ENCODE measurements around the gene UBE2D4. TPM values are rescaled to one million over a fixed set of nuclear protein-coding genes. Genes with fewer than 3 reads are reported as not detected.

The UBE2D4 gene
- total and polyA plus RNA-seq, 2 donors (not counting 1 experiment from before 2014, with no cell fraction given): 5.8 to 9.4 TPM

- Histone ChIP-seq H3K4me2 (replicated peaks; ENCODE audit: low read depth, low read length, poor library complexity, severe bottlenecking) (no peak overlapping the region), H2AFZ (ENCODE audit: insufficient read depth, low read depth, low read length, poor library complexity, severe bottlenecking) (no peak overlapping the region), H3K9me3 (ENCODE audit: control extremely low read depth in 1 of 3, control insufficient read depth in 2 of 3, insufficient read depth in 1 of 3, low read length in 2 of 3) (no peaks in the 10 kb centered on the region), H3K4me3 (ENCODE audit: control extremely low read depth in 1 of 5, extremely low read depth in 1 of 5, insufficient read depth in 1 of 5, low read depth in 2 of 5, low read length in 4 of 5) (no peak overlapping the region), H3K79me2 (ENCODE audit: control insufficient read depth, insufficient read depth, low read length) (no peaks in the 10 kb centered on the region), H3K27me3 (replicated peaks in 1 of 4; ENCODE audit: control extremely low read depth in 1 of 4, control insufficient read depth in 3 of 4, insufficient read depth in 4 of 4, low read length in 3 of 4) (no peaks in the 10 kb centered on the region), H4K20me1 (ENCODE audit: control insufficient read depth, insufficient read depth, low read length, poor library complexity, severe bottlenecking) (no peaks in the 10 kb centered on the region), H3K4me1 (ENCODE audit: control insufficient read depth in 2 of 2, insufficient read depth in 2 of 2, low read length in 2 of 2) (peaks cover 0 to 5% of the 10 kb centered on the region in 2 donors), H3K27ac (ENCODE audit: low read length in 2 of 2) (no peak overlapping the region), H3K36me3 (replicated peaks in 1 of 2; ENCODE audit: control extremely low read depth in 1 of 2, control insufficient read depth in 1 of 2, extremely low read depth in 1 of 2, insufficient read depth in 2 of 2, low read length in 1 of 2) (peaks cover 0 to 51% of the 10 kb centered on the region in 2 experiments), H3K9ac (ENCODE audit: low read length) (no peak overlapping the region)
- no peak for DNase-seq
- no peak overlapping the region for H3K27ac Mint-ChIP-seq
- POLR2A ChIA-PET: no interaction called here
- H3K27me3 Mint-ChIP-seq: no peaks in the 10 kb centered on the region
- no peaks in the 10 kb centered on the region for H3K9me3 Mint-ChIP-seq (ENCODE audit: insufficient read depth)
- CTCF ChIA-PET: no interaction called here
- peaks cover 11% of the 10 kb centered on the region for H3K4me1 Mint-ChIP-seq
- H3K4me3 Mint-ChIP-seq: no peak overlapping the region
- TF ChIP-seq EZH2 (IDR thresholded peaks at IDR 0.05; ENCODE audit: borderline replicate concordance, insufficient read depth, low read depth, low read length, poor library complexity, severe bottlenecking) (no peak), CTCF (IDR thresholded peaks at IDR 0.05) (no peak)
- WGBS (ENCODE audit: insufficient coverage): 80% methylated on average over 1 of the region's 2 CpGs
- intact Hi-C loops (cut with micrococcal nuclease): no loop called here
- no peak for ATAC-seq (ENCODE audit: low read depth)
Observed at GRCh38 chr7:43879477-43879876, 46.8 kb upstream of the UBE2D4 start.

- intact Hi-C loops (cut with micrococcal nuclease): no loop called here
- Histone ChIP-seq H3K4me1 (ENCODE audit: control insufficient read depth in 2 of 2, insufficient read depth in 2 of 2, low read length in 2 of 2) (peaks cover 0 to 5% of the 10 kb centered on the region in 2 donors), H3K27me3 (replicated peaks in 1 of 4; ENCODE audit: control extremely low read depth in 1 of 4, control insufficient read depth in 3 of 4, insufficient read depth in 4 of 4, low read length in 3 of 4) (no peaks in the 10 kb centered on the region), H3K4me3 (ENCODE audit: control extremely low read depth in 1 of 5, extremely low read depth in 1 of 5, insufficient read depth in 1 of 5, low read depth in 2 of 5, low read length in 4 of 5) (no peak overlapping the region), H3K4me2 (replicated peaks; ENCODE audit: low read depth, low read length, poor library complexity, severe bottlenecking) (no peak overlapping the region), H3K27ac (ENCODE audit: low read length in 2 of 2) (no peak overlapping the region), H3K36me3 (replicated peaks in 1 of 2; ENCODE audit: control extremely low read depth in 1 of 2, control insufficient read depth in 1 of 2, extremely low read depth in 1 of 2, insufficient read depth in 2 of 2, low read length in 1 of 2) (peaks cover 0 to 54% of the 10 kb centered on the region in 2 experiments), H3K79me2 (ENCODE audit: control insufficient read depth, insufficient read depth, low read length) (no peaks in the 10 kb centered on the region), H3K9me3 (ENCODE audit: control extremely low read depth in 1 of 3, control insufficient read depth in 2 of 3, insufficient read depth in 1 of 3, low read length in 2 of 3) (no peaks in the 10 kb centered on the region), H3K9ac (ENCODE audit: low read length) (no peak overlapping the region), H4K20me1 (ENCODE audit: control insufficient read depth, insufficient read depth, low read length, poor library complexity, severe bottlenecking) (no peaks in the 10 kb centered on the region), H2AFZ (ENCODE audit: insufficient read depth, low read depth, low read length, poor library complexity, severe bottlenecking) (no peak overlapping the region)
- no peak for TF ChIP-seq EZH2 (IDR thresholded peaks at IDR 0.05; ENCODE audit: borderline replicate concordance, insufficient read depth, low read depth, low read length, poor library complexity, severe bottlenecking)
- no peak for TF ChIP-seq CTCF (IDR thresholded peaks at IDR 0.05)
- no peak for DNase-seq
- Mint-ChIP-seq H3K27me3 (no peaks in the 10 kb centered on the region), H3K9me3 (ENCODE audit: insufficient read depth) (no peaks in the 10 kb centered on the region), H3K27ac (no peak overlapping the region), H3K4me3 (no peak overlapping the region), H3K4me1 (peaks cover 8% of the 10 kb centered on the region)
- no peak for ATAC-seq (ENCODE audit: low read depth)
- 88% methylated on average over 5 of the region's 5 CpGs for WGBS (ENCODE audit: insufficient coverage)
- POLR2A ChIA-PET: no interaction called here
- CTCF ChIA-PET: interaction anchor here (0.5 kb wide), 1 partner anchor 339 kb away, joined by 3 read pairs; no protein-coding TSS in a partner anchor
Observed at GRCh38 chr7:43880596-43880995, 45.6 kb upstream of the UBE2D4 start.

Data from B cell (primary cell).